HepG2 (cell line): ENCODE data around the gene PAM16. TPM values are rescaled to one million over a fixed set of nuclear protein-coding genes. Genes with fewer than 3 reads are reported as not detected.

Experiments
- CREM ChIP-seq, 2 experiments: sonication (generic) in 1 of 2; formaldehyde crosslinking in 1 of 2; IDR thresholded peaks; 2 replicates each; pipeline versions ENCODE4 v1.4.0 to v1.6.1; 2016 to 2020; ENCODE audit warnings: antibody characterized with exemption in 1 of 2, mild to moderate bottlenecking in 1 of 2, missing genetic modification reagents in 1 of 2
- HNRNPK ChIP-seq: fragments of 200-400 bp; formaldehyde crosslinking; IDR thresholded peaks from 2 replicates; pipeline ENCODE4 v1.6.1; 2018; ENCODE audit warnings: low read length, low read depth, moderate library complexity, mild to moderate bottlenecking; ENCODE audit not compliant: poor library complexity, severe bottlenecking
- HNRNPUL1 ChIP-seq: fragments of 200-400 bp; formaldehyde crosslinking; IDR thresholded peaks from 2 replicates; pipeline ENCODE4 v1.6.1; 2017; ENCODE audit warnings: low read depth, mild to moderate bottlenecking, low read length, moderate library complexity
- KAT8 ChIP-seq: IDR thresholded peaks from 2 replicates; pipeline ENCODE4 v1.6.1; 2016; ENCODE audit warnings: missing genetic modification reagents, missing compliant biosample characterization
- MXI1 ChIP-seq: IDR thresholded peaks from 3 replicates; pipeline ENCODE4 v1.6.1; 2012; ENCODE audit warnings: low read depth, low read length, inconsistent platforms, borderline replicate concordance
- PHF21A ChIP-seq: sonication (generic); formaldehyde crosslinking; IDR thresholded peaks from 2 replicates; pipeline ENCODE4 v1.5.0; 2020; ENCODE audit warnings: mild to moderate bottlenecking, missing genetic modification reagents
- SMAD9 ChIP-seq: sonication (generic); formaldehyde crosslinking; IDR thresholded peaks from 2 replicates; pipeline ENCODE4 v1.5.1; 2020; ENCODE audit warnings: mild to moderate bottlenecking, missing genetic modification reagents
- SP1 ChIP-seq, 2 experiments: fragments of 450-650 bp in 1 of 2; sonication (generic) in 1 of 2; formaldehyde crosslinking in 1 of 2; IDR thresholded peaks; 2 replicates each; pipeline versions ENCODE4 v1.4.0 to v1.6.1; 2016 to 2020; ENCODE audit warnings: missing genetic modification reagents in 1 of 2
- ZNF136 ChIP-seq: sonication (generic); formaldehyde crosslinking; IDR thresholded peaks from 2 replicates; pipeline ENCODE4 v1.8.1; 2022; ENCODE audit warnings: low read depth, mild to moderate bottlenecking, moderate library complexity, missing genetic modification reagents
- ZNF776 ChIP-seq: sonication (generic); formaldehyde crosslinking; IDR thresholded peaks from 2 replicates; pipeline ENCODE4 v1.4.0; 2020; ENCODE audit warnings: mild to moderate bottlenecking, missing genetic modification reagents
- ZNF777 ChIP-seq: sonication (generic); formaldehyde crosslinking; IDR thresholded peaks from 2 replicates; pipeline ENCODE4 v1.4.0; 2020; ENCODE audit warnings: missing genetic modification reagents
- polyA plus RNA-seq, 8 experiments: library from polyadenylated mRNA; depleted of rRNA in 3 of 8; stranded (reverse) in 7 of 8; unstranded in 1 of 8; fragments of >200 nt; fragmentation: Illumina TruSeq in 4 of 8; extraction: Trizol in 4 of 8; gene quantifications; 2 replicates each; pipeline versions ENCODE4 v1.2.1 to v1.2.3, GENCODE V29; 2011 to 2016; ENCODE audit warnings: low read depth in 4 of 8, missing spikeins in 1 of 8, mixed read lengths in 1 of 8; ENCODE audit not compliant: insufficient read depth in 1 of 8
- total RNA-seq, 5 experiments: library from RNA; depleted of rRNA; stranded (reverse); fragments of >200 nt; fragmentation: Illumina TruSeq; extraction: Trizol; gene quantifications; 2 replicates each; pipeline ENCODE4 v1.2.3, GENCODE V29; 2016; ENCODE audit warnings: low read depth in 1 of 5
- TF ChIP-seq, protein P1 (sequence below): sonication (generic); formaldehyde crosslinking; conservative IDR thresholded peaks from 2 replicates; pipeline ENCODE4 v1.8.0; 2022; ENCODE audit warnings: mild to moderate bottlenecking, moderate library complexity, missing genetic modification reagents
- TF ChIP-seq, protein P2 (sequence below): sonication (generic); formaldehyde crosslinking; IDR thresholded peaks from 2 replicates; pipeline ENCODE4 v1.5.0; 2020; ENCODE audit warnings: mild to moderate bottlenecking, missing genetic modification reagents
- TF ChIP-seq, protein P3 (sequence below): sonication (generic); formaldehyde crosslinking; IDR thresholded peaks from 2 replicates; pipeline ENCODE4 v1.4.0; 2020; ENCODE audit warnings: mild to moderate bottlenecking, missing genetic modification reagents
- TF ChIP-seq, protein P4 (sequence below): sonication (generic); formaldehyde crosslinking; IDR thresholded peaks from 2 replicates; pipeline ENCODE4 v1.4.0; 2020; ENCODE audit warnings: missing genetic modification reagents, mild to moderate bottlenecking, borderline replicate concordance
- TF ChIP-seq, protein P5 (sequence below): sonication (generic); formaldehyde crosslinking; IDR thresholded peaks from 2 replicates; pipeline ENCODE4 v1.5.0; 2020; ENCODE audit warnings: mild to moderate bottlenecking, missing genetic modification reagents

The PAM16 gene
- total and polyA plus RNA-seq, 2 of the 13 experiments (the other 11 are each of a cell fraction or from before 2014, with no cell fraction given): 51.5 to 51.8 TPM

DNA sequence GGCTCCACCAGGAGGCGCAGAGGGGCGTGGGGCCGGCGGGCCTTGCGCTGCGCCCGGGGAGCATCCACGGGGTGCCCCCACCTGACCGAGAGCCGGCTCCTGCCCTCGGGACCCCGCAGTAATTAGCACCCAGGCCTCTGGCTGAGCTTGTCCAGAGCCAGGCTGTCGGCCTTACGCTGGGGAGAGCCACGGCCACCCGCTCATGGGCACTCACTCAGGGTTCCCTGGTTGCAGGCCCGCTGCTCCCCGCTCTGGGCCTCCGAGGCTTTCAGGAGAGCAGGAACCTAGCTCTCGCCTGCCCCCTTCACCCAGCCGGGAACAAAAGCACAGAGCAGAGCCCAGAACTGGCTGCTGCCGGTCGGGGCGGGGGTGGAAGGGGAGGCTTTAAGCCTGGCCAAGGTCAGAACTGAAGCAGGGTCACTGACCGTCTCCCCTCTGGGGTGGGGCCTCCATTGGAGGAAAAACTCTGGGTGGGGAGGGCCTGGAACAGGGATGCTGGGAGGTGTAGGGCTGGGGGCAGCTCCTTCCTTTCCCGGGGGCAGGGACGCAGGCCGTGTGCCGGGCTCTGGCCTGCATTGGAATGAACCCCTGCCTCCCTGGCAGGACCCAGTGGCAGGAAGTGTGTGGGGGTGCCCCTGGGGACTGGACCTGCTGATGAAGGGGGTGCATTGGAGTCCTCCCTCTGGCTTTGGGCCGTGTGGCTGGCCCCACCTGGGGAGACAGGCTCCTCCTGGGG lies 22.9 kb downstream of the PAM16 start (continued):
- TF ChIP-seq, protein P1, sequence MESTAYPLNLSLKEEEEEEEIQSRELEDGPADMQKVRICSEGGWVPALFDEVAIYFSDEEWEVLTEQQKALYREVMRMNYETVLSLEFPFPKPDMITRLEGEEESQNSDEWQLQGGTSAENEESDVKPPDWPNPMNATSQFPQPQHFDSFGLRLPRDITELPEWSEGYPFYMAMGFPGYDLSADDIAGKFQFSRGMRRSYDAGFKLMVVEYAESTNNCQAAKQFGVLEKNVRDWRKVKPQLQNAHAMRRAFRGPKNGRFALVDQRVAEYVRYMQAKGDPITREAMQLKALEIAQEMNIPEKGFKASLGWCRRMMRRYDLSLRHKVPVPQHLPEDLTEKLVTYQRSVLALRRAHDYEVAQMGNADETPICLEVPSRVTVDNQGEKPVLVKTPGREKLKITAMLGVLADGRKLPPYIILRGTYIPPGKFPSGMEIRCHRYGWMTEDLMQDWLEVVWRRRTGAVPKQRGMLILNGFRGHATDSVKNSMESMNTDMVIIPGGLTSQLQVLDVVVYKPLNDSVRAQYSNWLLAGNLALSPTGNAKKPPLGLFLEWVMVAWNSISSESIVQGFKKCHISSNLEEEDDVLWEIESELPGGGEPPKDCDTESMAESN (CRISPR knock-in tag): peak; percentile 59; the same call in 1 of the 2 replicates
- TF ChIP-seq PHF21A (CRISPR knock-in tag): peak; percentile 59; the same call in 1 of the 2 replicates
- peak; percentile 36; the same call in 1 of the 2 replicates for TF ChIP-seq ZNF777 (CRISPR knock-in tag)
- no peak; the same call in none of the 2 replicates for TF ChIP-seq ZNF776
- TF ChIP-seq KAT8 (CRISPR knock-in tag): peak; percentile 78
- no peak for TF ChIP-seq HNRNPK
- TF ChIP-seq, protein P2, sequence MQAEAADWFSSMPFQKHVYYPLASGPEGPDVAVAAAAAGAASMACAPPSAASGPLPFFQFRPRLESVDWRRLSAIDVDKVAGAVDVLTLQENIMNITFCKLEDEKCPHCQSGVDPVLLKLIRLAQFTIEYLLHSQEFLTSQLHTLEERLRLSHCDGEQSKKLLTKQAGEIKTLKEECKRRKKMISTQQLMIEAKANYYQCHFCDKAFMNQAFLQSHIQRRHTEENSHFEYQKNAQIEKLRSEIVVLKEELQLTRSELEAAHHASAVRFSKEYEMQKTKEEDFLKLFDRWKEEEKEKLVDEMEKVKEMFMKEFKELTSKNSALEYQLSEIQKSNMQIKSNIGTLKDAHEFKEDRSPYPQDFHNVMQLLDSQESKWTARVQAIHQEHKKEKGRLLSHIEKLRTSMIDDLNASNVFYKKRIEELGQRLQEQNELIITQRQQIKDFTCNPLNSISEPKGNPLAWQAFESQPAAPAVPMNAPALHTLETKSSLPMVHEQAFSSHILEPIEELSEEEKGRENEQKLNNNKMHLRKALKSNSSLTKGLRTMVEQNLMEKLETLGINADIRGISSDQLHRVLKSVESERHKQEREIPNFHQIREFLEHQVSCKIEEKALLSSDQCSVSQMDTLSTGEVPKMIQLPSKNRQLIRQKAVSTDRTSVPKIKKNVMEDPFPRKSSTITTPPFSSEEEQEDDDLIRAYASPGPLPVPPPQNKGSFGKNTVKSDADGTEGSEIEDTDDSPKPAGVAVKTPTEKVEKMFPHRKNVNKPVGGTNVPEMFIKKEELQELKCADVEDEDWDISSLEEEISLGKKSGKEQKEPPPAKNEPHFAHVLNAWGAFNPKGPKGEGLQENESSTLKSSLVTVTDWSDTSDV: no peak
- no peak for TF ChIP-seq SP1 (IDR thresholded peaks at IDR 0.05)
- TF ChIP-seq SP1 (CRISPR knock-in tag; IDR thresholded peaks at IDR 0.05): no peak
- TF ChIP-seq, protein P3, sequence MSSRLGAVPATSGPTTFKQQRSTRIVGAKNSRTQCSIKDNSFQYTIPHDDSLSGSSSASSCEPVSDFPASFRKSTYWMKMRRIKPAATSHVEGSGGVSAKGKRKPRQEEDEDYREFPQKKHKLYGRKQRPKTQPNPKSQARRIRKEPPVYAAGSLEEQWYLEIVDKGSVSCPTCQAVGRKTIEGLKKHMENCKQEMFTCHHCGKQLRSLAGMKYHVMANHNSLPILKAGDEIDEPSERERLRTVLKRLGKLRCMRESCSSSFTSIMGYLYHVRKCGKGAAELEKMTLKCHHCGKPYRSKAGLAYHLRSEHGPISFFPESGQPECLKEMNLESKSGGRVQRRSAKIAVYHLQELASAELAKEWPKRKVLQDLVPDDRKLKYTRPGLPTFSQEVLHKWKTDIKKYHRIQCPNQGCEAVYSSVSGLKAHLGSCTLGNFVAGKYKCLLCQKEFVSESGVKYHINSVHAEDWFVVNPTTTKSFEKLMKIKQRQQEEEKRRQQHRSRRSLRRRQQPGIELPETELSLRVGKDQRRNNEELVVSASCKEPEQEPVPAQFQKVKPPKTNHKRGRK (CRISPR knock-in tag): no peak
- TF ChIP-seq, protein P4, sequence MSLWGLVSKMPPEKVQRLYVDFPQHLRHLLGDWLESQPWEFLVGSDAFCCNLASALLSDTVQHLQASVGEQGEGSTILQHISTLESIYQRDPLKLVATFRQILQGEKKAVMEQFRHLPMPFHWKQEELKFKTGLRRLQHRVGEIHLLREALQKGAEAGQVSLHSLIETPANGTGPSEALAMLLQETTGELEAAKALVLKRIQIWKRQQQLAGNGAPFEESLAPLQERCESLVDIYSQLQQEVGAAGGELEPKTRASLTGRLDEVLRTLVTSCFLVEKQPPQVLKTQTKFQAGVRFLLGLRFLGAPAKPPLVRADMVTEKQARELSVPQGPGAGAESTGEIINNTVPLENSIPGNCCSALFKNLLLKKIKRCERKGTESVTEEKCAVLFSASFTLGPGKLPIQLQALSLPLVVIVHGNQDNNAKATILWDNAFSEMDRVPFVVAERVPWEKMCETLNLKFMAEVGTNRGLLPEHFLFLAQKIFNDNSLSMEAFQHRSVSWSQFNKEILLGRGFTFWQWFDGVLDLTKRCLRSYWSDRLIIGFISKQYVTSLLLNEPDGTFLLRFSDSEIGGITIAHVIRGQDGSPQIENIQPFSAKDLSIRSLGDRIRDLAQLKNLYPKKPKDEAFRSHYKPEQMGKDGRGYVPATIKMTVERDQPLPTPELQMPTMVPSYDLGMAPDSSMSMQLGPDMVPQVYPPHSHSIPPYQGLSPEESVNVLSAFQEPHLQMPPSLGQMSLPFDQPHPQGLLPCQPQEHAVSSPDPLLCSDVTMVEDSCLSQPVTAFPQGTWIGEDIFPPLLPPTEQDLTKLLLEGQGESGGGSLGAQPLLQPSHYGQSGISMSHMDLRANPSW (CRISPR knock-in tag): no peak
- TF ChIP-seq, protein P5, sequence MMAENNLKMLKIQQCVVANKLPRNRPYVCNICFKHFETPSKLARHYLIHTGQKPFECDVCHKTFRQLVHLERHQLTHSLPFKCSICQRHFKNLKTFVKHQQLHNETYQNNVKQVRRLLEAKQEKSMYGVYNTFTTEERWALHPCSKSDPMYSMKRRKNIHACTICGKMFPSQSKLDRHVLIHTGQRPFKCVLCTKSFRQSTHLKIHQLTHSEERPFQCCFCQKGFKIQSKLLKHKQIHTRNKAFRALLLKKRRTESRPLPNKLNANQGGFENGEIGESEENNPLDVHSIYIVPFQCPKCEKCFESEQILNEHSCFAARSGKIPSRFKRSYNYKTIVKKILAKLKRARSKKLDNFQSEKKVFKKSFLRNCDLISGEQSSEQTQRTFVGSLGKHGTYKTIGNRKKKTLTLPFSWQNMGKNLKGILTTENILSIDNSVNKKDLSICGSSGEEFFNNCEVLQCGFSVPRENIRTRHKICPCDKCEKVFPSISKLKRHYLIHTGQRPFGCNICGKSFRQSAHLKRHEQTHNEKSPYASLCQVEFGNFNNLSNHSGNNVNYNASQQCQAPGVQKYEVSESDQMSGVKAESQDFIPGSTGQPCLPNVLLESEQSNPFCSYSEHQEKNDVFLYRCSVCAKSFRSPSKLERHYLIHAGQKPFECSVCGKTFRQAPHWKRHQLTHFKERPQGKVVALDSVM (CRISPR knock-in tag): peak; percentile 64
- TF ChIP-seq HNRNPUL1: no peak
- TF ChIP-seq ZNF136 (CRISPR knock-in tag): 0 out of 2 replicates have a peak, but pooled peaks have one; percentile 63
- no peak for TF ChIP-seq SMAD9 (CRISPR knock-in tag)
- no peak; the same call in 2 of the 3 replicates for TF ChIP-seq MXI1
- no peak for TF ChIP-seq CREM (IDR thresholded peaks at IDR 0.05)
- no peak for TF ChIP-seq CREM (CRISPR knock-in tag; IDR thresholded peaks at IDR 0.05)
